Trophoblast cell (in vitro differentiated cells and primary cell): Measurements from ENCODE around the gene MAFB.

ENCODE experiments used
- DNase-seq, 2 donors: peaks; one replicate each; pipeline ENCODE4 v3.0.0-alpha.2; 2016
- H2AFZ ChIP-seq: 2 replicates; pipeline ENCODE4 v1.6.1; 2013; ENCODE audit warnings: low read length, moderate library complexity, mild to moderate bottlenecking; ENCODE audit not compliant: insufficient read depth, poor library complexity
- H2AK5ac ChIP-seq: 2 replicates; pipeline ENCODE4 v1.6.1; 2013; ENCODE audit warnings: mild to moderate bottlenecking, low read length
- H2BK120ac ChIP-seq: 2 replicates; pipeline ENCODE4 v1.6.1; 2013; ENCODE audit warnings: low read length, mild to moderate bottlenecking, moderate library complexity; ENCODE audit not compliant: insufficient read depth, poor library complexity
- H2BK12ac ChIP-seq: 2 replicates; pipeline ENCODE4 v1.6.1; 2013; ENCODE audit warnings: mild to moderate bottlenecking, low read length, moderate library complexity
- H2BK5ac ChIP-seq: 2 replicates; pipeline ENCODE4 v1.6.1; 2013; ENCODE audit warnings: low read length, low read depth, moderate library complexity, mild to moderate bottlenecking; ENCODE audit not compliant: poor library complexity
- H3K14ac ChIP-seq: 2 replicates; pipeline ENCODE4 v1.6.1; 2013; ENCODE audit warnings: mild to moderate bottlenecking, low read length
- H3K18ac ChIP-seq: 2 replicates; pipeline ENCODE4 v1.6.1; 2013; ENCODE audit warnings: mild to moderate bottlenecking, low read length
- H3K23ac ChIP-seq: 2 replicates; pipeline ENCODE4 v1.6.1; 2013; ENCODE audit warnings: low read length
- H3K27ac ChIP-seq: 2 replicates; pipeline ENCODE4 v1.5.1; 2013; ENCODE audit warnings: low read depth, mild to moderate bottlenecking, inconsistent platforms, low read length, moderate library complexity
- H3K27me3 ChIP-seq: 2 replicates; pipeline ENCODE4 v1.6.1; 2013; ENCODE audit warnings: inconsistent platforms, mild to moderate bottlenecking, low read length, moderate library complexity; ENCODE audit not compliant: insufficient read depth
- H3K36me3 ChIP-seq, 2 experiments: 1 replicate in 1 of 2; 2 replicates in 1 of 2; pipeline ENCODE4 v1.6.1; 2013; ENCODE audit warnings: low read length in 2 of 2, mild to moderate bottlenecking in 2 of 2, moderate library complexity in 1 of 2; ENCODE audit not compliant: insufficient read depth in 2 of 2, control insufficient read depth in 1 of 2
- H3K4ac ChIP-seq: 2 replicates; pipeline ENCODE4 v1.6.1; 2013; ENCODE audit warnings: low read depth, mild to moderate bottlenecking, low read length, moderate library complexity
- H3K4me1 ChIP-seq, 2 experiments: 1 replicate in 1 of 2; 2 replicates in 1 of 2; pipeline ENCODE4 v1.6.1; 2013; ENCODE audit warnings: low read length in 2 of 2, mild to moderate bottlenecking in 2 of 2, moderate library complexity in 1 of 2; ENCODE audit not compliant: insufficient read depth in 2 of 2, control insufficient read depth in 1 of 2
- H3K4me2 ChIP-seq: 2 replicates; pipeline ENCODE4 v1.6.1; 2013; ENCODE audit warnings: inconsistent platforms, mild to moderate bottlenecking, low read length, moderate library complexity
- H3K4me3 ChIP-seq: 2 replicates; pipeline ENCODE4 v1.5.1; 2013; ENCODE audit warnings: mild to moderate bottlenecking, low read depth, low read length, inconsistent platforms
- H3K79me1 ChIP-seq: one replicate; pipeline ENCODE4 v1.6.1; 2013; ENCODE audit warnings: low read length
- H3K79me2 ChIP-seq: 2 replicates; pipeline ENCODE4 v1.6.1; 2013; ENCODE audit warnings: low read length, mild to moderate bottlenecking; ENCODE audit not compliant: control insufficient read depth, insufficient read depth, poor library complexity
- H3K9ac ChIP-seq: 2 replicates; pipeline ENCODE4 v1.6.1; 2013; ENCODE audit warnings: mild to moderate bottlenecking, low read length
- H3K9me3 ChIP-seq: 2 replicates; pipeline ENCODE4 v1.6.1; 2013; ENCODE audit warnings: low read depth, mild to moderate bottlenecking, control low read depth, inconsistent platforms, low read length; ENCODE audit not compliant: insufficient read depth
- H4K12ac ChIP-seq: 2 replicates; pipeline ENCODE4 v1.6.1; 2013; ENCODE audit warnings: low read depth, mild to moderate bottlenecking, low read length, moderate library complexity
- H4K8ac ChIP-seq: 2 replicates; pipeline ENCODE4 v1.6.1; 2013; ENCODE audit warnings: low read depth, mild to moderate bottlenecking, low read length, moderate library complexity
- H4K91ac ChIP-seq: one replicate; pipeline ENCODE4 v1.6.1; 2013; ENCODE audit warnings: low read depth, mild to moderate bottlenecking, low read length, moderate library complexity
- WGBS: extraction: QIAGEN DNeasy Blood & Tissue Kit; methylation state at CpG from one replicate; pipeline ENCODE4 v1.1.7; 2013; ENCODE audit warnings: missing lambda C conversion rate; ENCODE audit not compliant: insufficient read length, insufficient coverage; ENCODE audit errors: extremely low coverage; 5-methylcytosine and 5-hydroxymethylcytosine counted together

MAFB gene

DNA sequence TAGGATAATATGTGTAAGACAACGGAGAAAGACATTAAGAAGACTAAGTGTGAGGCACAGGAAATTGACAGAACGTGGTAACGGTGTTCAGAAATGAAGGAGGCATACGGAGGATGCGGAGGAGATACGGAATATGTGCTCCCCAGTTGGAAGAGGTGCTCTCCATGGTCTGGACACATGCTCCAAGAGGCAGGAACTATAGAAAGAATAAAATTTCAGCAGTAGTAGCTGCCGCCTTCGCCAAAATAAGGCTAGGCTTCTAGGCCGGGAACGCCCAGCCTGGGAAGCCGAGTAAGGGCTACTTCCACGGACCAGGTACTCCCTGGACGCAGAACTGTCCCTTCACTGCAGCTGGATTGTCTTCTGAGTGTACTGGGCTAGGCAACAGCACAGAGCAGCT, 7.4 kb downstream of the MAFB start:
- no peak overlapping the region for H3K4me3 ChIP-seq
- H2AFZ ChIP-seq, result no peak overlapping the region
- H2BK5ac ChIP-seq, result no peak overlapping the region
- H4K12ac ChIP-seq, result no peak overlapping the region
- no peak overlapping the region for H3K18ac ChIP-seq
- no peak overlapping the region for H2AK5ac ChIP-seq
- H3K14ac ChIP-seq, result no peak overlapping the region
- peaks cover 12% of the 10 kb centered on the region for H3K79me1 ChIP-seq
- DNase-seq, result no peak
- H2BK120ac ChIP-seq, result no peak overlapping the region
- no peak overlapping the region for H3K23ac ChIP-seq
- H3K4ac ChIP-seq, result no peak overlapping the region
- H3K79me2 ChIP-seq, result peaks cover 3% of the 10 kb centered on the region
- H3K4me1 ChIP-seq, result peaks cover 24 to 27% of the 10 kb centered on the region in 2 experiments
- H3K36me3 ChIP-seq, result peaks cover 4 to 7% of the 10 kb centered on the region in 2 experiments
- H4K8ac ChIP-seq, result no peak overlapping the region
- H4K91ac ChIP-seq, result no peak overlapping the region
- no peak overlapping the region for H3K9ac ChIP-seq
- no peak overlapping the region for H3K4me2 ChIP-seq
- peaks cover 2% of the 10 kb centered on the region for H3K9me3 ChIP-seq
- no peak overlapping the region for H2BK12ac ChIP-seq
- WGBS, result no CpG with 5 or more reads among the region's 13 CpGs
- no peaks in the 10 kb centered on the region for H3K27me3 ChIP-seq
- peak overlapping the region; percentile 17 for H3K27ac ChIP-seq

DNA sequence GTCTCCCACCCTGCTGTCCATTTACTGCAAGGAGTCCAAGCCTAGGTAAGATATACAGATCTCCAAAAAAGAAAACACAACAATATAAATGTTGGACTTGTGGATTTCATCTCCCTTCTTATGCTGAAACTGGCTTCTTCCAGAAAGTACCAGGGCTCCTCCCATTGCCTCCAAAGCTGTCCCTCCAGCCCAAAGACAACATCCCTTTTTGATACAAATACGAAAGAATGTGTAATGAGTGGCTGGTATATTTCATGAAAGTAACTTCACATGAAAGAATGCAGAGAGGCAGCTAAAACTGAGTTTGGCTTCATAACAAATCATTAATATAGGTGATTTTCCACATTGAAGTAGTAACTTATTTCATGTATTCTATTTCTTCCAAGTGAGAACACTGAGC, 7.9 kb downstream of the MAFB start:
- no peak overlapping the region for H2AFZ ChIP-seq
- no CpG with 5 or more reads among the region's 1 CpG for WGBS
- no peak for DNase-seq

DNA sequence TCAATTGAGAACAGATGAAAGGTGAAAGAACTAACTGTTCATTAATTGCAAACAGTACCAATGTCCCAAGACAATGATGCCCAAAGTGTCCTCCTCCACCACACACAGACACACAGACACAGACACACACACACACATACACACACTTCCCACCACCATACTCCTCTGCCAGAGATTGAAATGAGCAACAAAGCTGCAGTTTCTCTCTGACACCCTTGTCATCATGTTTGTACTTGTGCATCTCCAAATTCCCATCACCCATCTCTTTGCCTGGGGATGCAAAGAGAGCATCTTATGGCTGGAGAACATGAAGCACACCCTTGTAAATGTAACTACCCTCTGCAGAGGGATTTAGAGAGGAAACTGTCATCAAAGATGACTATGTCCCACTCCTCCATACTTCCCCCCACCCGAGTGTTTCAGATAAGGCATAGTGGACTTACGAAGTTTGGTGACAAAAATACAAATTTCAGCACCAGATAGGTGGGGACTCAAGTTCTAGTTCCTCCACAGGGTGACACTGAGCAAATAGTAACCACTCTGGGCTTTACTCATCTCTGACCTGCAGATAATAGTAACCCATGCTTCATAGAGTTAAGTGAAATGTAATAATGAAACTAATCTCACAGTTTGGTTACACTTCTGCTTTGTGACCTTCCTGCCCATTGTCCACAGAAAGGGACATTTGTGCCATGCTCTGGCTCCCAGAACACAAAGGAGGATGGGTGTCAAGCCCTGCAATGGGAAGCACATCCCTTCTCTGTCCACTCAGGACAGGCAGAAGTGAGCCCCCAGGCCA, 8.7 kb downstream of the MAFB start:
- DNase-seq, result no peak
- Histone ChIP-seq H3K79me2 (peaks cover 3% of the 10 kb centered on the region), H4K91ac (no peak overlapping the region), H3K9ac (no peak overlapping the region), H4K12ac (no peak overlapping the region), H3K4me3 (no peak overlapping the region), H2AFZ (no peak overlapping the region), H3K27ac (no peak overlapping the region), H2BK120ac (no peak overlapping the region), H3K4me2 (no peak overlapping the region), H3K23ac (no peak overlapping the region), H3K36me3 (peaks cover 4 to 7% of the 10 kb centered on the region in 2 experiments), H3K14ac (no peak overlapping the region), H3K18ac (no peak overlapping the region), H3K9me3 (peaks cover 2% of the 10 kb centered on the region), H3K4me1 (peaks cover 25 to 27% of the 10 kb centered on the region in 2 experiments), H4K8ac (no peak overlapping the region), H3K27me3 (no peaks in the 10 kb centered on the region), H2BK12ac (no peak overlapping the region), H3K4ac (no peak overlapping the region), H2BK5ac (no peak overlapping the region), H3K79me1 (peaks cover 12% of the 10 kb centered on the region), H2AK5ac (no peak overlapping the region)
- WGBS, result no CpG with 5 or more reads among the region's 2 CpGs

More for the DNA sequence above, 7.9 kb downstream of the MAFB start:
- Histone ChIP-seq H2BK12ac (no peak overlapping the region), H3K27me3 (no peaks in the 10 kb centered on the region), H3K23ac (no peak overlapping the region), H3K18ac (no peak overlapping the region), H3K27ac (no peak overlapping the region), H3K4ac (no peak overlapping the region), H4K91ac (no peak overlapping the region), H3K9me3 (peaks cover 2% of the 10 kb centered on the region), H3K4me1 (peaks cover 24 to 27% of the 10 kb centered on the region in 2 experiments), H3K14ac (no peak overlapping the region), H4K8ac (no peak overlapping the region), H2BK120ac (no peak overlapping the region), H3K79me1 (peaks cover 12% of the 10 kb centered on the region), H3K79me2 (peaks cover 3% of the 10 kb centered on the region), H2AK5ac (no peak overlapping the region), H2BK5ac (no peak overlapping the region), H3K4me2 (no peak overlapping the region), H3K9ac (no peak overlapping the region), H4K12ac (no peak overlapping the region), H3K36me3 (peaks cover 4 to 7% of the 10 kb centered on the region in 2 experiments), H3K4me3 (no peak overlapping the region)

DNA sequence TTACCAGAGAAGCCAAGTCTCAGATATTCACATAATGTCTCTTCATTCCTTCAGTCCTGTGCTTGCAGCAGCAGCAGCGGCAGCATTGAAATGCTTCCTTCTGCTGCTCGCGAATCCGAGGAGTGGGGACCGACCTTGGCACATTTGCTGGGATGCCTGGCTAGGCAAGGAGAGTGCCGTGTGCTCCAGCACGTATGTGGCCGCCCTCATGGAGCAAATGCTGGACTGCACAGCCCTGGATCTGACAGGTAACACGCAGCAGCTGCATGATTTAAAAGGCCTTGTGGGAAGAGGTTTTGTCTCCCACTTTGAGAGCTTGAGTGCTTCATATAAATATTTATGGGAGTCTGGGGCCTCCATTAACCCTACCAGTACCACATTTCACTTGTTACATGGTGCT, 9.9 kb downstream of the MAFB start:
- H3K9ac ChIP-seq, result no peak overlapping the region
- WGBS, result no CpG with 5 or more reads among the region's 9 CpGs
- H3K9me3 ChIP-seq, result peaks cover 2% of the 10 kb centered on the region
- no peak overlapping the region for H4K8ac ChIP-seq
- peaks cover 24 to 25% of the 10 kb centered on the region in 2 experiments for H3K4me1 ChIP-seq
- H3K4ac ChIP-seq, result no peak overlapping the region
- H3K27me3 ChIP-seq, result no peaks in the 10 kb centered on the region
- no peak overlapping the region for H4K91ac ChIP-seq
- H3K23ac ChIP-seq, result no peak overlapping the region
- no peak overlapping the region for H3K14ac ChIP-seq
- no peak overlapping the region for H2BK12ac ChIP-seq
- no peak for DNase-seq
- no peak overlapping the region for H3K27ac ChIP-seq
- no peak overlapping the region for H2BK5ac ChIP-seq
- no peak overlapping the region for H3K18ac ChIP-seq
- H2AFZ ChIP-seq, result no peak overlapping the region
- no peak overlapping the region for H2AK5ac ChIP-seq
- H4K12ac ChIP-seq, result no peak overlapping the region
- no peak overlapping the region for H2BK120ac ChIP-seq
- H3K79me1 ChIP-seq, result peaks cover 12% of the 10 kb centered on the region
- no peak overlapping the region for H3K4me3 ChIP-seq
- no peaks in the 10 kb centered on the region for H3K36me3 ChIP-seq
- peaks cover 3% of the 10 kb centered on the region for H3K79me2 ChIP-seq
- no peak overlapping the region for H3K4me2 ChIP-seq
